CD4-positive, alpha-beta T cell (primary cell): ENCODE results near the gene SLC37A1. TPM values are rescaled to one million over a fixed set of nuclear protein-coding genes. Genes with fewer than 3 reads are reported as not detected.

Experiments used
- ATAC-seq: fragments of 200-7000 bp; cut with Tn5 transposase; one replicate; pipeline ENCODE4 v1.10.0; 2022; ENCODE audit warnings: mild to moderate bottlenecking; ENCODE audit not compliant: poor library complexity
- CTCF ChIA-PET: fragments of 350-600 bp; sonication (Branson Sonifier 250); formaldehyde crosslinking; loops from one replicate; lab custom pipeline; 2021; ENCODE audit warnings: antibody characterized with exemption, inconsistent platforms; lab: Charles Lee
- POLR2A ChIA-PET: fragments of 350-600 bp; sonication (Branson Sonifier 250); formaldehyde crosslinking; loops from one replicate; lab custom pipeline; 2021; ENCODE audit warnings: antibody characterized with exemption, inconsistent platforms; lab: Charles Lee
- DNase-seq, 14 experiments: peaks; one replicate each; pipeline ENCODE4 v3.0.0-alpha.2; 2013 to 2020; ENCODE audit warnings: mixed read lengths in 2 of 14
- H3K27ac ChIP-seq, 2 donors: one replicate each; pipeline versions ENCODE4 v1.5.1 to v1.7.0; 2013; ENCODE audit warnings: low read length in 2 of 2, low read depth in 1 of 2, mild to moderate bottlenecking in 1 of 2
- H3K27me3 ChIP-seq, 2 experiments: 1 replicate in 1 of 2; 2 replicates in 1 of 2; pipeline versions ENCODE4 v1.6.1 to v1.7.0; 2013; ENCODE audit warnings: low read length in 2 of 2, control low read depth in 1 of 2, mild to moderate bottlenecking in 1 of 2, moderate library complexity in 1 of 2; ENCODE audit not compliant: insufficient read depth in 2 of 2, control insufficient read depth in 1 of 2
- H3K36me3 ChIP-seq: one replicate; pipeline ENCODE4 v1.6.1; 2013; ENCODE audit warnings: low read length, control low read depth; ENCODE audit not compliant: insufficient read depth
- H3K4me1 ChIP-seq: one replicate; pipeline ENCODE4 v1.6.1; 2013; ENCODE audit warnings: low read length, control low read depth; ENCODE audit not compliant: insufficient read depth
- H3K4me3 ChIP-seq: one replicate; pipeline ENCODE4 v1.5.1; 2013; ENCODE audit warnings: mild to moderate bottlenecking, low read length, moderate library complexity
- H3K9me3 ChIP-seq, 2 experiments: 1 replicate in 1 of 2; 2 replicates in 1 of 2; pipeline versions ENCODE4 v1.6.1 to v1.7.0; 2013; ENCODE audit warnings: low read length in 2 of 2, mild to moderate bottlenecking in 2 of 2, control low read depth in 1 of 2, moderate library complexity in 1 of 2; ENCODE audit not compliant: control insufficient read depth in 1 of 2, insufficient read depth in 1 of 2
- H3K27ac Mint-ChIP-seq: one replicate; pipeline ENCODE4 v1.8.0; 2020; ENCODE audit warnings: mixed read lengths
- H3K27me3 Mint-ChIP-seq: one replicate; pipeline ENCODE4 v1.8.0; 2021; ENCODE audit warnings: mixed read lengths
- H3K36me3 Mint-ChIP-seq: one replicate; pipeline ENCODE4 v1.8.0; 2021; ENCODE audit warnings: low read depth, mixed read lengths
- H3K4me1 Mint-ChIP-seq: one replicate; pipeline ENCODE4 v1.8.0; 2021; ENCODE audit warnings: low read depth, mixed read lengths
- H3K4me3 Mint-ChIP-seq: one replicate; pipeline ENCODE4 v1.8.0; 2020; ENCODE audit warnings: mild to moderate bottlenecking, mixed read lengths
- H3K9me3 Mint-ChIP-seq: one replicate; pipeline ENCODE4 v1.8.0; 2020; ENCODE audit warnings: mixed read lengths
- CTCF ChIP-seq: fragments of 200-600 bp; IDR thresholded peaks from one replicate; pipeline ENCODE4 v1.8.0; 2022; ENCODE audit warnings: antibody characterized with exemption, mild to moderate bottlenecking
- intact Hi-C, 2 experiments: fragments of 100-400 bp; cut with DNase I in 1 of 2; cut with micrococcal nuclease in 1 of 2; formaldehyde crosslinking; loops; one replicate each; pipeline versions ENCODE4 v1.15.1 to v1.9.0; 2023 to 2025; cut with DNase I, micrococcal nuclease
- total RNA-seq, 174 experiments: library from RNA in 2 of 174; stranded (reverse) in 2 of 174; gene quantifications; one replicate each; pipeline ENCODE4 v1.2.3 and lab custom pipeline; 2021 to 2026

The SLC37A1 gene
- total RNA-seq, 2 experiments from 2014 or later: 16.4 to 16.7 TPM

GRCh38 chr21:42491328-42491727, 22.3 kb upstream of the SLC37A1 start:
- intact Hi-C loops: loop anchor here in 1 of 2 experiments (5.0 kb wide), 1 partner anchor 39 kb away; no protein-coding TSS in a partner anchor
- no peak for ATAC-seq
- TF ChIP-seq CTCF: no peak
- H3K4me1 Mint-ChIP-seq: peaks cover 14% of the 10 kb centered on the region
- ChIA-PET POLR2A (interaction anchor here (1.2 kb wide), 1 partner anchor 37 kb away, joined by 4 read pairs; no protein-coding TSS in a partner anchor), CTCF (no interaction called here)
- peaks cover 0 to 6% of the 10 kb centered on the region in 2 experiments for H3K9me3 ChIP-seq
- no peaks in the 10 kb centered on the region for H3K36me3 ChIP-seq
- peaks cover 11% of the 10 kb centered on the region for H3K4me1 ChIP-seq
- H3K27me3 Mint-ChIP-seq: peaks cover 13% of the 10 kb centered on the region
- DNase-seq: no peak
- H3K27ac ChIP-seq: no peak overlapping the region
- no peak overlapping the region for H3K4me3 ChIP-seq
- no peaks in the 10 kb centered on the region for H3K36me3 Mint-ChIP-seq
- no peaks in the 10 kb centered on the region for H3K27me3 ChIP-seq
- H3K4me3 Mint-ChIP-seq: no peak overlapping the region
- H3K9me3 Mint-ChIP-seq: no peaks in the 10 kb centered on the region
- H3K27ac Mint-ChIP-seq: no peak overlapping the region

- CTCF ChIA-PET: no interaction called here
Measured at GRCh38 chr21:42492201-42492600, 21.5 kb upstream of the SLC37A1 start.

GRCh38 chr21:42493109-42494060, 20.3 kb upstream of the SLC37A1 start:
- Mint-ChIP-seq H3K27ac (no peak overlapping the region), H3K9me3 (no peaks in the 10 kb centered on the region), H3K4me3 (peak overlapping the region; percentile 20), H3K4me1 (peaks cover 24% of the 10 kb centered on the region), H3K36me3 (no peaks in the 10 kb centered on the region), H3K27me3 (peaks cover under 1% of the 10 kb centered on the region)
- CTCF ChIA-PET: no interaction called here
- no peaks in the 10 kb centered on the region for H3K36me3 ChIP-seq
- peaks cover 19% of the 10 kb centered on the region for H3K4me1 ChIP-seq
- H3K4me3 ChIP-seq: no peak overlapping the region
- POLR2A ChIA-PET: no interaction called here
- no peak overlapping the region for H3K27ac ChIP-seq
- peaks cover 0 to 6% of the 10 kb centered on the region in 2 experiments for H3K9me3 ChIP-seq
- ATAC-seq (no peak), DNase-seq (no peak)
- no peak for TF ChIP-seq CTCF
- no peaks in the 10 kb centered on the region for H3K27me3 ChIP-seq
- intact Hi-C loops: loop anchor here in 1 of 2 experiments (5.0 kb wide), 1 partner anchor 41 kb away; no protein-coding TSS in a partner anchor

More at GRCh38 chr21:42492201-42492600, 21.5 kb upstream of the SLC37A1 start:
- intact Hi-C loops: loop anchor here in 1 of 2 experiments (5.0 kb wide), 1 partner anchor 40 kb away; no protein-coding TSS in a partner anchor
- Histone ChIP-seq H3K4me3 (no peak overlapping the region), H3K27me3 (no peaks in the 10 kb centered on the region), H3K9me3 (peaks cover 0 to 6% of the 10 kb centered on the region in 2 experiments), H3K27ac (no peak overlapping the region), H3K4me1 (peaks cover 19% of the 10 kb centered on the region), H3K36me3 (no peaks in the 10 kb centered on the region)
- POLR2A ChIA-PET: no interaction called here
- Mint-ChIP-seq H3K4me1 (peaks cover 23% of the 10 kb centered on the region), H3K36me3 (no peaks in the 10 kb centered on the region), H3K4me3 (no peak overlapping the region), H3K9me3 (no peaks in the 10 kb centered on the region), H3K27ac (no peak overlapping the region), H3K27me3 (peaks cover 8% of the 10 kb centered on the region)
- DNase-seq (no peak), ATAC-seq (no peak)
- TF ChIP-seq CTCF: no peak
